DND-41 (cell line): ENCODE data around the gene CYCS.

Experiments
- EZH2 ChIP-seq: IDR thresholded peaks from 3 replicates; pipeline ENCODE4 v1.6.1; 2012; ENCODE audit warnings: borderline replicate concordance, low read depth, mild to moderate bottlenecking, moderate library complexity, low read length, inconsistent platforms; ENCODE audit not compliant: severe bottlenecking
- TF ChIP-seq, protein P1 (sequence below): IDR thresholded peaks from 2 replicates; pipeline ENCODE4 v1.5.1; 2012; ENCODE audit warnings: borderline replicate concordance, low read length, moderate library complexity, mild to moderate bottlenecking; ENCODE audit not compliant: poor library complexity, severe bottlenecking; ENCODE audit errors: extremely low read depth

DNA sequence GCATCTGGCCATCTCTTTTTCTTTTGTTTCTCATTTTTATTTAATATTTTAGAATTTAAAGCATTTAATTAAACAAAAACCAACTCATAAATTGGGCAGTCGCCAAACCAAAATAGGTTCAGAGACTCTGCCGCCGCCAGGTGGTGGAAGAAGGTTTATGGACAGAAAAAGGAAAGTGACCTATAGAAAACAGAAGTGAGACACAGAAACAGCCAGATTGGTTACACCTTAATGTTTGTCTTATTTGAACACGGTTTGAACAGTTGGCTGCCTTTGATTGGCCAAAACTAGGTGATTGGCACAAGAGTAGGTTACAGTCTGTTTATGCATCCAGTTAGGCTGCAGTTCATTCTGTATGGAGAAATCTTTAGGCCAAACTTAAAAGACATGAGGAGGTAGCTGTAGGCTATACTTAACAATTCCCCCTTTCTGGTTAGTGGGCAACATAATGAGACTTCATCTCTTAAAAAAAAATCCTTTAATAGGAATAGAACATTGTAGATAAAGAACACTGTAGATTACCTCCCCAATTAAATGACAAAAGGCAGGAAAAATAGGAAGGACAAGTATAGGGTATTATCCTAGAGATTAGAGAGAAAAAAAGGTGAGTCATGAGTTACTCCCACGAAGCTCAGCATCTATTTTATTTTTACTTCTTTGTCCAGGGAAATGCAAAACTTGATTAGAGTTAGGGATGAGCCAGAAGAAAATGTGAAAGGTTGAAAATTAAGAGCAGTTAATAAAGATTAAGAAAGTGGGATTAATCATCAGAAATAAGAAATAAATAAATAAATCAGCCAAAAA lies 23.9 kb upstream of the CYCS start:
- TF ChIP-seq, protein P1, sequence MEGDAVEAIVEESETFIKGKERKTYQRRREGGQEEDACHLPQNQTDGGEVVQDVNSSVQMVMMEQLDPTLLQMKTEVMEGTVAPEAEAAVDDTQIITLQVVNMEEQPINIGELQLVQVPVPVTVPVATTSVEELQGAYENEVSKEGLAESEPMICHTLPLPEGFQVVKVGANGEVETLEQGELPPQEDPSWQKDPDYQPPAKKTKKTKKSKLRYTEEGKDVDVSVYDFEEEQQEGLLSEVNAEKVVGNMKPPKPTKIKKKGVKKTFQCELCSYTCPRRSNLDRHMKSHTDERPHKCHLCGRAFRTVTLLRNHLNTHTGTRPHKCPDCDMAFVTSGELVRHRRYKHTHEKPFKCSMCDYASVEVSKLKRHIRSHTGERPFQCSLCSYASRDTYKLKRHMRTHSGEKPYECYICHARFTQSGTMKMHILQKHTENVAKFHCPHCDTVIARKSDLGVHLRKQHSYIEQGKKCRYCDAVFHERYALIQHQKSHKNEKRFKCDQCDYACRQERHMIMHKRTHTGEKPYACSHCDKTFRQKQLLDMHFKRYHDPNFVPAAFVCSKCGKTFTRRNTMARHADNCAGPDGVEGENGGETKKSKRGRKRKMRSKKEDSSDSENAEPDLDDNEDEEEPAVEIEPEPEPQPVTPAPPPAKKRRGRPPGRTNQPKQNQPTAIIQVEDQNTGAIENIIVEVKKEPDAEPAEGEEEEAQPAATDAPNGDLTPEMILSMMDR: no peak
- no peak for TF ChIP-seq EZH2
